HG03045 (cell line): Measurements from ENCODE around the gene PSMC3.

Source experiments
- ATAC-seq: cut with Tn5 transposase; IDR thresholded peaks from one replicate; pipeline ENCODE4 v1.9.1; 2021; ENCODE audit warnings: mild to moderate bottlenecking, moderate library complexity; ENCODE audit not compliant: unreplicated experiment

PSMC3 gene

GRCh38 chr11:47414685-47415070, 11.6 kb downstream of the PSMC3 start:
- no peak for ATAC-seq

- no peak for ATAC-seq
These were observed 12.1 kb downstream of the PSMC3 start for GRCh38 chr11:47413908-47414684.

GRCh38 chr11:47413351-47413750, 12.9 kb downstream of the PSMC3 start:
- no peak for ATAC-seq

- ATAC-seq: no peak
These were observed 14.1 kb downstream of the PSMC3 start for GRCh38 chr11:47411884-47412746.

GRCh38 chr11:47410370-47411264, 15.6 kb downstream of the PSMC3 start:
- ATAC-seq: no peak

- no peak for ATAC-seq
These were observed 16.5 kb downstream of the PSMC3 start for GRCh38 chr11:47409440-47410369.

- ATAC-seq: no peak
These were observed 17.4 kb downstream of the PSMC3 start for GRCh38 chr11:47408598-47409439.

- peak; percentile 85 for ATAC-seq
These were observed 18.3 kb downstream of the PSMC3 start, which contains the start of gene SLC39A13 for GRCh38 chr11:47407746-47408590. SLC39A13 (plus strand) TSS chr11:47408590; CDS start chr11:47410095, 1,505 bp downstream.

GRCh38 chr11:47406896-47407745, 19.1 kb downstream of the PSMC3 start:
- ATAC-seq: no peak

- no peak for ATAC-seq
These were observed 22.7 kb downstream of the PSMC3 start for GRCh38 chr11:47403571-47403970.

GRCh38 chr11:47403135-47403534, 23.1 kb downstream of the PSMC3 start:
- no peak for ATAC-seq

GRCh38 chr11:47400768-47401279, 25.4 kb downstream of the PSMC3 start:
- ATAC-seq: peak; percentile 43

GRCh38 chr11:47399860-47400767, 26.1 kb downstream of the PSMC3 start:
- peak; percentile 53 for ATAC-seq

- no peak for ATAC-seq
These were observed 27.7 kb downstream of the PSMC3 start for GRCh38 chr11:47398551-47398950.

- ATAC-seq: no peak
These were observed 28.2 kb downstream of the PSMC3 start for GRCh38 chr11:47398011-47398410.

GRCh38 chr11:47396049-47396320, 30.3 kb downstream of the PSMC3 start:
- no peak for ATAC-seq
